Urinary bladder (tissue), 4 donors: Measurements from ENCODE around the gene SRP72. TPM values are rescaled to one million over a fixed set of nuclear protein-coding genes. Genes with fewer than 3 reads are reported as not detected.

Source experiments
- DNase-seq: peaks from one replicate; pipeline ENCODE4 v3.0.0-alpha.2; 2015; ENCODE audit errors: extremely low spot score
- H3K27ac ChIP-seq: one replicate; pipeline ENCODE4 v1.5.1; 2013; ENCODE audit warnings: low read depth, mild to moderate bottlenecking, moderate library complexity
- H3K36me3 ChIP-seq: one replicate; pipeline ENCODE4 v1.6.1; 2013; ENCODE audit warnings: mild to moderate bottlenecking, moderate library complexity; ENCODE audit not compliant: insufficient read depth
- H3K4me1 ChIP-seq: one replicate; pipeline ENCODE4 v1.6.1; 2013; ENCODE audit warnings: mild to moderate bottlenecking, moderate library complexity; ENCODE audit not compliant: insufficient read depth
- H3K4me3 ChIP-seq: one replicate; pipeline ENCODE4 v1.5.1; 2013; ENCODE audit warnings: low read depth, low read length
- WGBS: extraction: QIAGEN DNeasy Blood & Tissue Kit; methylation state at CpG from one replicate; pipeline ENCODE4 v1.1.7; 2013; 5-methylcytosine and 5-hydroxymethylcytosine counted together
- polyA plus RNA-seq: library from polyadenylated mRNA; stranded (reverse); fragments of 200-250 nt; gene quantifications from one replicate; pipeline ENCODE4 v1.2.3, GENCODE V29; 2013
- total RNA-seq: library from RNA; depleted of rRNA; stranded (reverse); fragments of >200 nt; gene quantifications from one replicate; pipeline ENCODE4 v1.2.3, GENCODE V29; 2014
- donor health status: healthy with polysubstance abuse.
- donor health status: healthy.

SRP72 gene
- total and polyA plus RNA-seq, 2 donors: 47.6 to 70.4 TPM

- no peak for DNase-seq
- Histone ChIP-seq H3K27ac (no peak overlapping the region), H3K4me3 (no peak overlapping the region), H3K36me3 (no peaks in the 10 kb centered on the region), H3K4me1 (no peaks in the 10 kb centered on the region)
- 94% methylated on average over 4 of the region's 4 CpGs for WGBS
Measured at GRCh38 chr4:56540826-56541225, 73.4 kb downstream of the SRP72 start.

GRCh38 chr4:56544573-56545131, 77.2 kb downstream of the SRP72 start:
- Histone ChIP-seq H3K36me3 (no peaks in the 10 kb centered on the region), H3K4me3 (peak overlapping the region; percentile 25), H3K4me1 (no peaks in the 10 kb centered on the region), H3K27ac (no peak overlapping the region)
- DNase-seq: peak; percentile 52
- 3% methylated on average over 33 of the region's 33 CpGs for WGBS

- WGBS: 66% methylated on average over 8 of the region's 8 CpGs
- Histone ChIP-seq H3K36me3 (no peaks in the 10 kb centered on the region), H3K4me1 (no peaks in the 10 kb centered on the region), H3K4me3 (no peak overlapping the region), H3K27ac (no peak overlapping the region)
- DNase-seq: no peak
Measured at GRCh38 chr4:56550642-56551041, 83.2 kb downstream of the SRP72 start.

GRCh38 chr4:56551516-56551915, 84.1 kb downstream of the SRP72 start:
- WGBS: 91% methylated on average over 2 of the region's 2 CpGs
- no peak overlapping the region for H3K4me3 ChIP-seq

GRCh38 chr4:56552273-56552672, 84.9 kb downstream of the SRP72 start:
- Histone ChIP-seq H3K27ac (no peak overlapping the region), H3K4me1 (no peaks in the 10 kb centered on the region), H3K36me3 (no peaks in the 10 kb centered on the region), H3K4me3 (no peak overlapping the region)
- no peak for DNase-seq

More at GRCh38 chr4:56551516-56551915, 84.1 kb downstream of the SRP72 start:
- H3K27ac ChIP-seq: no peak overlapping the region
- DNase-seq: no peak
- no peaks in the 10 kb centered on the region for H3K36me3 ChIP-seq
- H3K4me1 ChIP-seq: no peaks in the 10 kb centered on the region

Other genes with a start within 250 kb of the SRP72 start
- 33.8 TPM for gene AASDH, start 80.1 kb upstream of the SRP72 start, total RNA-seq
- gene AASDH, start 80.1 kb upstream of the SRP72 start, polyA plus RNA-seq: 6.1 TPM
- 21.3 TPM for gene PPAT, start 32.0 kb upstream of the SRP72 start, total RNA-seq
- 4.9 TPM for gene PPAT, start 32.0 kb upstream of the SRP72 start, polyA plus RNA-seq
- gene PAICS, start 31.4 kb upstream of the SRP72 start, total RNA-seq: 25.7 TPM
- gene PAICS, start 31.4 kb upstream of the SRP72 start, polyA plus RNA-seq: 41.8 TPM
- gene ARL9, start 38.2 kb downstream of the SRP72 start, total RNA-seq: 0.32 TPM
- gene ARL9, start 38.2 kb downstream of the SRP72 start, polyA plus RNA-seq: 0.23 TPM
- gene HOPX, start 213.7 kb downstream of the SRP72 start, total RNA-seq: 45.9 TPM
- 43.7 TPM for gene HOPX, start 213.7 kb downstream of the SRP72 start, polyA plus RNA-seq